A549 (cell line): ENCODE measurements around the gene BMP7. TPM values are rescaled to one million over a fixed set of nuclear protein-coding genes. Genes with fewer than 3 reads are reported as not detected.

ENCODE experiments used
- ATAC-seq, 2 experiments: fragments of 200-7000 bp in 1 of 2; fragments of >200 bp in 1 of 2; cut with Nextera tagmentation in 1 of 2; cut with Tn5 transposase in 1 of 2; 3 replicates each; pipeline versions ENCODE4 v1.8.0 to v1.9.1; 2018 to 2020; ENCODE audit warnings: mild to moderate bottlenecking in 1 of 2, moderate library complexity in 1 of 2
- CTCF ChIA-PET: fragments of 300-600 bp; sonication (Branson Sonifier 250); formaldehyde crosslinking; extraction: SDS; loops from one replicate; lab custom pipeline; 2021; ENCODE audit warnings: antibody characterized with exemption, inconsistent platforms; lab: Yijun Ruan, JAX
- POLR2A ChIA-PET: fragments of 350-600 bp; formaldehyde crosslinking; extraction: SDS; loops from one replicate; lab custom pipeline; 2021; ENCODE audit warnings: antibody characterized with exemption, inconsistent platforms; lab: Yijun Ruan, JAX
- DNase-seq, 2 experiments: peaks; one replicate each; pipeline versions ENCODE4 v3.0.0 to v3.0.0-alpha.2; 2011 to 2016; ENCODE audit warnings: low read depth in 1 of 2, low spot score in 1 of 2
- FAIRE-seq: peaks from 2 replicates; lab custom pipeline; 2011; peaks lifted over from hg19 to GRCh38; lab: Jason Lieb, UNC
- H3K27ac ChIP-seq, 2 experiments: fragments of >200 bp; sonication (Bioruptor Twin); formaldehyde crosslinking; 3 replicates each; pipeline ENCODE4 v1.5.1; 2016 to 2017
- H3K4me1 ChIP-seq: fragments of >200 bp; sonication (Bioruptor Twin); formaldehyde crosslinking; 3 replicates; pipeline ENCODE4 v1.6.1; 2016
- H3K4me2 ChIP-seq: fragments of >200 bp; sonication (Bioruptor Twin); formaldehyde crosslinking; 3 replicates; pipeline ENCODE4 v1.6.1; 2016
- H3K4me3 ChIP-seq: fragments of >200 bp; sonication (Bioruptor Twin); formaldehyde crosslinking; 3 replicates; pipeline ENCODE4 v1.5.1; 2016
- H3K9me3 ChIP-seq: fragments of >200 bp; sonication (Bioruptor Twin); formaldehyde crosslinking; 3 replicates; pipeline ENCODE4 v1.6.1; 2016
- BHLHE40 ChIP-seq: IDR thresholded peaks from 2 replicates; pipeline ENCODE4 v1.6.1; 2012; ENCODE audit warnings: low read depth, low read length, inconsistent platforms
- CEBPB ChIP-seq, 2 experiments: fragments of >200 bp in 1 of 2; sonication (Bioruptor Twin) in 1 of 2; formaldehyde crosslinking in 1 of 2; IDR thresholded peaks; 2 replicates each; pipeline ENCODE4 v1.6.1; 2012 to 2016
- CHD2 ChIP-seq: fragments of 150-350 bp; IDR thresholded peaks from 2 replicates; pipeline ENCODE4 v1.6.1; 2014; ENCODE audit warnings: low read length; ENCODE audit not compliant: partially characterized antibody
- CHD4 ChIP-seq: fragments of 200-600 bp; sonication (generic); IDR thresholded peaks from 2 replicates; pipeline ENCODE4 v1.6.1; 2016; ENCODE audit warnings: antibody characterized with exemption, mild to moderate bottlenecking, borderline replicate concordance
- EHF ChIP-seq: fragments of 250-450 bp; sonication (Bioruptor Pico); IDR thresholded peaks from 2 replicates; pipeline ENCODE4 v1.5.0; 2020; ENCODE audit warnings: mild to moderate bottlenecking
- ESRRA ChIP-seq: fragments of 150-350 bp; IDR thresholded peaks from 2 replicates; pipeline ENCODE4 v1.6.1; 2014; ENCODE audit warnings: mild to moderate bottlenecking, low read length, borderline replicate concordance
- FOXS1 ChIP-seq: fragments of 250-450 bp; sonication (Bioruptor Pico); IDR thresholded peaks from 2 replicates; pipeline ENCODE4 v1.5.0; 2020; ENCODE audit warnings: mild to moderate bottlenecking, moderate library complexity
- HDAC2 ChIP-seq: fragments of 200-600 bp; sonication (generic); IDR thresholded peaks from 2 replicates; pipeline ENCODE4 v1.6.1; 2016
- HOXA7 ChIP-seq: fragments of 250-450 bp; sonication (Bioruptor Pico); IDR thresholded peaks from 2 replicates; pipeline ENCODE4 v1.5.0; 2020; ENCODE audit warnings: mild to moderate bottlenecking, moderate library complexity
- JUNB ChIP-seq: fragments of >200 bp; sonication (Bioruptor Twin); formaldehyde crosslinking; IDR thresholded peaks from 2 replicates; pipeline ENCODE4 v1.6.1; 2016
- MAFK ChIP-seq: fragments of 450-650 bp; IDR thresholded peaks from 2 replicates; pipeline ENCODE4 v1.6.1; 2014; ENCODE audit not compliant: partially characterized antibody
- NR3C1 ChIP-seq: fragments of >200 bp; sonication (Bioruptor Twin); formaldehyde crosslinking; IDR thresholded peaks from 3 replicates; pipeline ENCODE4 v1.6.1; 2017
- PHF8 ChIP-seq: fragments of 200-600 bp; sonication (generic); IDR thresholded peaks from 2 replicates; pipeline ENCODE4 v1.6.1; 2016; ENCODE audit warnings: low read depth, mild to moderate bottlenecking, antibody characterized with exemption, moderate library complexity, borderline replicate concordance
- POLR2AphosphoS2 ChIP-seq: conservative IDR thresholded peaks from 2 replicates; pipeline ENCODE4 v1.6.1; 2012; ENCODE audit warnings: low read length, improper control_type of control experiment, inconsistent platforms
- RAD21 ChIP-seq, 2 experiments: fragments of >200 bp in 1 of 2; sonication (Bioruptor Twin) in 1 of 2; formaldehyde crosslinking in 1 of 2; IDR thresholded peaks in 1 of 2; conservative IDR thresholded peaks in 1 of 2; 2 replicates in 1 of 2; 3 replicates in 1 of 2; pipeline ENCODE4 v1.6.1; 2012 to 2018; ENCODE audit warnings: inconsistent platforms in 1 of 2
- RARB ChIP-seq: fragments of 250-450 bp; sonication (Bioruptor Pico); IDR thresholded peaks from 2 replicates; pipeline ENCODE4 v1.8.0; 2021; ENCODE audit warnings: mild to moderate bottlenecking, moderate library complexity
- RFX5 ChIP-seq: fragments of 450-650 bp; IDR thresholded peaks from 2 replicates; pipeline ENCODE4 v1.7.1; 2014; ENCODE audit warnings: antibody characterized with exemption, mild to moderate bottlenecking, moderate library complexity
- RNF2 ChIP-seq: fragments of 200-600 bp; sonication (generic); IDR thresholded peaks from 2 replicates; pipeline ENCODE4 v1.6.1; 2016; ENCODE audit warnings: low read depth, mild to moderate bottlenecking, antibody characterized with exemption, moderate library complexity, borderline replicate concordance
- SMC3 ChIP-seq: fragments of >200 bp; sonication (Bioruptor Twin); formaldehyde crosslinking; IDR thresholded peaks from 3 replicates; pipeline ENCODE4 v1.6.1; 2018; ENCODE audit warnings: inconsistent platforms
- SREBF2 ChIP-seq: fragments of 450-650 bp; IDR thresholded peaks from 2 replicates; pipeline ENCODE4 v1.6.1; 2014; ENCODE audit warnings: mild to moderate bottlenecking, moderate library complexity
- TFCP2L1 ChIP-seq: fragments of 250-450 bp; sonication (Bioruptor Pico); IDR thresholded peaks from 2 replicates; pipeline ENCODE4 v1.5.0; 2021; ENCODE audit warnings: mild to moderate bottlenecking
- ZSCAN20 ChIP-seq: fragments of 250-450 bp; sonication (Bioruptor Pico); IDR thresholded peaks from 2 replicates; pipeline ENCODE4 v1.8.0; 2022; ENCODE audit warnings: mild to moderate bottlenecking, moderate library complexity
- WGBS: methylation state at CpG from one replicate; pipeline ENCODE4 v1.1.6; 2017; ENCODE audit errors: missing lambda C conversion rate; 5-methylcytosine and 5-hydroxymethylcytosine counted together
- polyA plus RNA-seq, 4 experiments: library from polyadenylated mRNA; depleted of rRNA in 3 of 4; stranded (reverse); fragments of >200 nt; fragmentation: RNase III in 1 of 4; extraction: RNeasy Plus Mini Kit Qiagen cat#74134 plus additional on column Dnase treatment in 1 of 4; gene quantifications; 2 replicates in 3 of 4; 3 replicates in 1 of 4; pipeline ENCODE4 v1.2.3, GENCODE V29; 2011 to 2017
- TF ChIP-seq, protein P1 (sequence below): IDR thresholded peaks from 2 replicates; pipeline ENCODE4 v1.6.1; 2012
- TF ChIP-seq, protein P2 (sequence below): fragments of >200 bp; sonication (Bioruptor Twin); formaldehyde crosslinking; IDR thresholded peaks from 2 replicates; pipeline ENCODE4 v1.6.1; 2016

The BMP7 gene
- polyA plus RNA-seq, 2 of the 4 experiments (the other 2 are of a cell fraction), result 0.08 to 0.22 TPM

DNA sequence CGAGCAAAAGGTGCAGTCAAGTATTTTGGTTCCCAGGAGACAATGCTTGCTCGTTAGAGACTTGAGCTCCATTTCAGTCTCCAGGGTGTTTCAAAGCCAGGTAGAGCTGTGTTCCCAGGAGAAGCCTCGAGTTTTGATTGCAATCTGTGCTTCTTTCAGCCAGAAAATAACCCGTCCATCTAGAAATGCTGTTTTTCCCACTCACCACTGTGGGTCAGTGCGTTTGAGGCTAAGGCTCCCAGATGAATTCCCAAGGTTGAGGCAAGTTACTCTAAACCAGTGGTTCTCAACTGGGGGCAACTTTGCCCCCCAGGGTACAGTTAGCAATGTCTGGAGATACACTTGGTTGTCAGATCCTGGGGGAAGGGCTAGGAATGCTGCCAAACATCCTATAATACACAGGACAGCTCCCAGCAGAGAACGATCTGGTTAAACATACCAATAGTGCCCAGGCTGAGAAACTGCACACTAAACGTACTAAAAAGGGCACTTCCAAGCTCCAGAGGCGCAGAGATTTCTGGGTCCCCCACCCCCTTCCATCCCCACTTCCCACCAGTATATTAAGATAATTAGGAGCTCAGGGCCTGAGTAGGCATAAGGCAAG is 13.8 kb downstream of the BMP7 start:
- CTCF ChIA-PET, result interaction anchor here (0.7 to 1.2 kb wide), 2 partner anchors 18 to 27 kb away, joined by 3 read pairs; no protein-coding TSS in a partner anchor
- no peak for FAIRE-seq

DNA sequence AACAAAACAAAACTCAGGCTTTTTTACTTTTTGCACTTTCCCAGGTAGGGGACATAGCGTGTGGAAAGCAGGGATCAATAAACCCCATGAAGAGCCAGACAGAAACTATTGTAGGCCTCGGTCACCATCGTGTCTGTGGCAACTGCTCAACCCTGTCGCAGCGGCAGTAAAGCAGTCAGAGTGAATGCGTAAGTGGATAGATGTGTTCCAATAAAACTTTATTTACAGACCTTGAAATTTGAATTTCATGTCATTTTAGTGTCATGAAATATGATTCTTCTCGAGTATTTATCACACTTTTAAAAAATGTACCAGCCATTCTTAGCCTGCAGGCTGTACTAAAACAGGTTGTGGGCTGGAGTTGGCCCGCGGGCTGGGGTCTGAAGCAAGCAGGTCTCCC is 14.5 kb downstream of the BMP7 start:
- CTCF ChIA-PET, result interaction anchor here (0.7 kb wide), 1 partner anchor 27 kb away, joined by 3 read pairs; no protein-coding TSS in a partner anchor
- TF ChIP-seq CHD4 (no peak), CEBPB (IDR thresholded peaks at IDR 0.05) (no peak), ZSCAN20 (CRISPR knock-in tag) (no peak), HDAC2 (no peak)
- TF ChIP-seq, protein P1, sequence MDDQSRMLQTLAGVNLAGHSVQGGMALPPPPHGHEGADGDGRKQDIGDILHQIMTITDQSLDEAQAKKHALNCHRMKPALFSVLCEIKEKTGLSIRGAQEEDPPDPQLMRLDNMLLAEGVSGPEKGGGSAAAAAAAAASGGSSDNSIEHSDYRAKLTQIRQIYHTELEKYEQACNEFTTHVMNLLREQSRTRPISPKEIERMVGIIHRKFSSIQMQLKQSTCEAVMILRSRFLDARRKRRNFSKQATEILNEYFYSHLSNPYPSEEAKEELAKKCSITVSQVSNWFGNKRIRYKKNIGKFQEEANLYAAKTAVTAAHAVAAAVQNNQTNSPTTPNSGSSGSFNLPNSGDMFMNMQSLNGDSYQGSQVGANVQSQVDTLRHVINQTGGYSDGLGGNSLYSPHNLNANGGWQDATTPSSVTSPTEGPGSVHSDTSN, result no peak
- no peak overlapping the region for H3K4me2 ChIP-seq
- 71% methylated on average over 9 of the region's 9 CpGs for WGBS
- no peaks in the 10 kb centered on the region for H3K9me3 ChIP-seq
- ATAC-seq (no peak), DNase-seq (no peak), FAIRE-seq (no peak)
- POLR2A ChIA-PET, result no interaction called here
- no peak overlapping the region for H3K4me3 ChIP-seq
- no peak overlapping the region for H3K27ac ChIP-seq
- H3K4me1 ChIP-seq, result no peaks in the 10 kb centered on the region

More for the DNA sequence above, 13.8 kb downstream of the BMP7 start:
- ATAC-seq (no peak), DNase-seq (no peak)
- Histone ChIP-seq H3K9me3 (no peaks in the 10 kb centered on the region), H3K4me2 (no peak overlapping the region), H3K27ac (no peak overlapping the region), H3K4me3 (no peak overlapping the region), H3K4me1 (no peaks in the 10 kb centered on the region)
- 41% methylated on average over 8 of the region's 8 CpGs for WGBS
- POLR2A ChIA-PET, result no interaction called here
- TF ChIP-seq FOXS1 (CRISPR knock-in tag), result no peak
- no peak for TF ChIP-seq ZSCAN20 (CRISPR knock-in tag)
- no peak for TF ChIP-seq SREBF2
- TF ChIP-seq POLR2AphosphoS2, result no peak
- TF ChIP-seq MAFK, result no peak
- TF ChIP-seq BHLHE40, result no peak
- no peak for TF ChIP-seq RARB (CRISPR knock-in tag)

DNA sequence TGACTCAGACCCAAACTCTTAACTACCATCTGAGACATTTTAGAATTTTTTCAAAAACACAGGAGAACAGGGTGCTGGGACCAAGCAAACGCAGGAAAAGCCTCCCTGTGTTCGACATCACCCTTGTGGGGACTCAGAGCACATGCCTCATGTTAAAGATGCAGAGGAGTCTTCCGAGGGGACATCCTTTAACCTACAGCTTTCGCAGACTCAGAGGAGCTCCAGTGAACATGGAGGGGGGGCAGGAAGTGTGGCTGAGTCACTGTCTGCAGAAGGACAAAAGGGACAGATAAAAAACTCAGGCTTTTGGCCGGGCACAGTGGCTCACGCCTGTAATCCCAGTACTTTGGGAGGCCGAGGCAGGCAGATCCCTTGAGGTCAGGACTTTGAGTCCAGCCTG is 15.1 kb downstream of the BMP7 start:
- no peak for FAIRE-seq
- no peaks in the 10 kb centered on the region for H3K4me1 ChIP-seq
- no peak overlapping the region for H3K4me2 ChIP-seq
- CTCF ChIA-PET, result interaction anchor here (1.2 kb wide), 1 partner anchor 10 kb away, joined by 3 read pairs; no protein-coding TSS in a partner anchor
- no peak for DNase-seq
- no peak overlapping the region for H3K27ac ChIP-seq
- POLR2A ChIA-PET, result no interaction called here
- no peak for ATAC-seq
- WGBS, result 54% methylated on average over 7 of the region's 7 CpGs
- TF ChIP-seq NR3C1, result no peak
- TF ChIP-seq EHF (CRISPR knock-in tag), result no peak
- TF ChIP-seq CHD2, result no peak
- no peak for TF ChIP-seq HOXA7 (CRISPR knock-in tag)
- TF ChIP-seq RFX5, result no peak
- TF ChIP-seq ESRRA, result no peak
- TF ChIP-seq, protein P2, sequence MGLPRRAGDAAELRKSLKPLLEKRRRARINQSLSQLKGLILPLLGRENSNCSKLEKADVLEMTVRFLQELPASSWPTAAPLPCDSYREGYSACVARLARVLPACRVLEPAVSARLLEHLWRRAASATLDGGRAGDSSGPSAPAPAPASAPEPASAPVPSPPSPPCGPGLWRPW, result no peak
- TF ChIP-seq RAD21 (conservative IDR thresholded peaks at IDR 0.05 in 1 of 2, IDR thresholded peaks at IDR 0.05 in 1 of 2), result no peak
- TF ChIP-seq JUNB, result no peak
- no peak for TF ChIP-seq HDAC2
- TF ChIP-seq PHF8, result no peak
- no peak for TF ChIP-seq SMC3
- TF ChIP-seq RNF2, result no peak
- no peak for TF ChIP-seq TFCP2L1 (CRISPR knock-in tag)
- no peak overlapping the region for H3K4me3 ChIP-seq
- no peaks in the 10 kb centered on the region for H3K9me3 ChIP-seq
